Measurements from ENCODE around the gene PRKN. TPM values are rescaled to one million over a fixed set of nuclear protein-coding genes. Genes with fewer than 3 reads are reported as not detected.

The PRKN gene
- total RNA-seq, 1 donor from 2014 or later = 1.3 TPM

DNA sequence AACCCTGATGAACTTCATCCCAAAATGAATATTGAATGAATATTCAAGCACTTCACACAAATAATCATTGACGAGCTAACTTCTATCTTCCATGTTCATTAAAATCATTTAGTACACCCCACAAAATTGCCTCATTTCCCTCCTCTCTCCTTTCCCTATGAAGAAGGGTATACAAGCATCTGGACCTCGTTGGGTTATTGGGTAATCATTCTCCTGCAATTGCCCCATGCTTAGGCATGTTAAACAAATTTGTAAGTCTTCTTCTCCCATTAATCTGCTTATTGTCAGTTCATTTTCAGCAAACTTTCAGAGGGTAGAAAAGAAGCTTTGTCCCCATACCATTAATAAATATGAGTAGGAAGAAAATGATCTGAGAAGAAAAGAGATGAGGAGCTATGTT, 27.6 kb downstream of the PRKN start:
- H3K4me1 Mint-ChIP-seq (ENCODE audit: low read depth, unreplicated experiment) = no peaks in the 10 kb centered on the region

DNA sequence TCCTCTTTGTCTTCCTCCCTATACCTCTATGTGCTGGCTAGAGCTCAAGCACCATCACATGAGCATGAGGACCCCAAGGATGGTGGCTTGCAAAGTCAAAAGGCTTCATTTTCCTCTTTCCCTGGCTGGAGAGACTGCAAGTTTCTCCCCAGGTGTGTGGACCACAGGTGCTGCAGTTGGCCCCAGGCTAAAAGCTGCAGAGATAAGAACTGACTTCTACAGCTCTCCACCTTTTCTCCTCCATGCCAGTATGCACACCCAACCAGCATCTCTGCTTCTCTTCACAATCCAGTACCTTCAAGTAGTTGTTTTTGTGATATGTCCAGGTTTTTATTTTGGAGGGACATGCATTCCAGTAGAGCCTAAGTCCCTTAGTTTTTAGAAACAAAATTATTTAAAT, 29.1 kb downstream of the PRKN start:
- no peak overlapping the region for H3K27ac Mint-ChIP-seq (ENCODE audit: unreplicated experiment)
- Histone ChIP-seq H3K9me3 (ENCODE audit: insufficient read depth, low read depth, low read length) (no peaks in the 10 kb centered on the region), H3K4me1 (ENCODE audit: insufficient read depth, low read length) (no peaks in the 10 kb centered on the region), H3K36me3 (ENCODE audit: insufficient read depth, low read length) (no peaks in the 10 kb centered on the region), H2AFZ (ENCODE audit: low read depth, low read length) (no peak overlapping the region), H3K9ac (ENCODE audit: low read length) (no peak overlapping the region), H3K79me2 (ENCODE audit: insufficient read depth, low read length) (no peaks in the 10 kb centered on the region), H4K20me1 (ENCODE audit: insufficient read depth, low read length) (no peaks in the 10 kb centered on the region), H3K27ac (ENCODE audit: low read depth, low read length) (no peak overlapping the region), H3K4me2 (ENCODE audit: low read length) (no peak overlapping the region), H3K4me3 (ENCODE audit: insufficient read depth, low read depth, low read length) (no peak overlapping the region), H3K27me3 (ENCODE audit: insufficient read depth, low read length) (no peaks in the 10 kb centered on the region)
- no peak for FAIRE-seq
- no peaks in the 10 kb centered on the region for H3K4me1 Mint-ChIP-seq (ENCODE audit: low read depth, unreplicated experiment)
- H3K4me3 Mint-ChIP-seq (ENCODE audit: unreplicated experiment) = no peak overlapping the region
- H3K9me3 Mint-ChIP-seq (ENCODE audit: unreplicated experiment) = no peaks in the 10 kb centered on the region
- no peaks in the 10 kb centered on the region for H3K27me3 Mint-ChIP-seq (ENCODE audit: low read depth, unreplicated experiment)
- TF ChIP-seq, protein P1, sequence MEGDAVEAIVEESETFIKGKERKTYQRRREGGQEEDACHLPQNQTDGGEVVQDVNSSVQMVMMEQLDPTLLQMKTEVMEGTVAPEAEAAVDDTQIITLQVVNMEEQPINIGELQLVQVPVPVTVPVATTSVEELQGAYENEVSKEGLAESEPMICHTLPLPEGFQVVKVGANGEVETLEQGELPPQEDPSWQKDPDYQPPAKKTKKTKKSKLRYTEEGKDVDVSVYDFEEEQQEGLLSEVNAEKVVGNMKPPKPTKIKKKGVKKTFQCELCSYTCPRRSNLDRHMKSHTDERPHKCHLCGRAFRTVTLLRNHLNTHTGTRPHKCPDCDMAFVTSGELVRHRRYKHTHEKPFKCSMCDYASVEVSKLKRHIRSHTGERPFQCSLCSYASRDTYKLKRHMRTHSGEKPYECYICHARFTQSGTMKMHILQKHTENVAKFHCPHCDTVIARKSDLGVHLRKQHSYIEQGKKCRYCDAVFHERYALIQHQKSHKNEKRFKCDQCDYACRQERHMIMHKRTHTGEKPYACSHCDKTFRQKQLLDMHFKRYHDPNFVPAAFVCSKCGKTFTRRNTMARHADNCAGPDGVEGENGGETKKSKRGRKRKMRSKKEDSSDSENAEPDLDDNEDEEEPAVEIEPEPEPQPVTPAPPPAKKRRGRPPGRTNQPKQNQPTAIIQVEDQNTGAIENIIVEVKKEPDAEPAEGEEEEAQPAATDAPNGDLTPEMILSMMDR (IDR thresholded peaks at IDR 0.05; ENCODE audit: insufficient read depth, low read depth, low read length) = no peak
- no peak for TF ChIP-seq EZH2 (IDR thresholded peaks at IDR 0.05; ENCODE audit: insufficient read depth, low read length)
- no peak for DNase-seq (ENCODE audit: low read depth)
- no peaks in the 10 kb centered on the region for H3K36me3 Mint-ChIP-seq (ENCODE audit: low read depth, unreplicated experiment)

More for the DNA sequence above, 27.6 kb downstream of the PRKN start:
- Histone ChIP-seq H3K4me3 (ENCODE audit: insufficient read depth, low read depth, low read length) (no peak overlapping the region), H2AFZ (ENCODE audit: low read depth, low read length) (no peak overlapping the region), H3K27ac (ENCODE audit: low read depth, low read length) (no peak overlapping the region), H3K9me3 (ENCODE audit: insufficient read depth, low read depth, low read length) (no peaks in the 10 kb centered on the region), H3K4me2 (ENCODE audit: low read length) (no peak overlapping the region), H3K79me2 (ENCODE audit: insufficient read depth, low read length) (no peaks in the 10 kb centered on the region), H3K9ac (ENCODE audit: low read length) (no peak overlapping the region), H3K4me1 (ENCODE audit: insufficient read depth, low read length) (no peaks in the 10 kb centered on the region), H4K20me1 (ENCODE audit: insufficient read depth, low read length) (no peaks in the 10 kb centered on the region), H3K36me3 (ENCODE audit: insufficient read depth, low read length) (no peaks in the 10 kb centered on the region), H3K27me3 (ENCODE audit: insufficient read depth, low read length) (no peaks in the 10 kb centered on the region)
- DNase-seq (ENCODE audit: low read depth) = no peak
- Mint-ChIP-seq H3K9me3 (ENCODE audit: unreplicated experiment) (no peaks in the 10 kb centered on the region), H3K27me3 (ENCODE audit: low read depth, unreplicated experiment) (no peaks in the 10 kb centered on the region), H3K36me3 (ENCODE audit: low read depth, unreplicated experiment) (no peaks in the 10 kb centered on the region), H3K4me3 (ENCODE audit: unreplicated experiment) (no peak overlapping the region), H3K27ac (ENCODE audit: unreplicated experiment) (no peak overlapping the region)
- TF ChIP-seq, protein P1 (IDR thresholded peaks at IDR 0.05; ENCODE audit: insufficient read depth, low read depth, low read length) = no peak
- no peak for TF ChIP-seq EZH2 (IDR thresholded peaks at IDR 0.05; ENCODE audit: insufficient read depth, low read length)
- no peak for FAIRE-seq

DNA sequence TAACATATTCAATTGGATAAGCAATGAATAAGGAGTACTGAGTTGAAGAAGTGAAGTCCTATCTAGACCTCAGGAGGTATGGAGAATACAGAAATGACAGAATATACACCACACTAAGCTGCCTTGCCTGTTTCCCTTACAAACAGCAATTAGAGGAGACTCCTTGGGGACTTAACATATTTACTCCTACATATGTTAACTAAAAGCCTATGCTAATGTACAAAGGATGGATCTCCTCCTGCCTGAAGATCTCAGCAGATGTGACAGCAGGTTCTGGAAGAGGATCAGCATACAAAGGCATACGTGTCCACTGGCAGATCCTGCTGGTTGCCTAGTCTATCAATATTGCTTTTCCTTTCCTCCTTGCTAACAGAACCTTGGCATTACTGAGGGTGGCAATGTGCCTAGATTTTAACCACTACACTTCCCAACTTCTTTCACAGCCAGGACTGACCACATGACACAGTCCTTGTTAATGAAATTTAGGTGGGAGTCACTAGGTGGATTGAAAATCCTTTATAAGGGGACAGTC, 29.6 kb downstream of the PRKN start:
- no peaks in the 10 kb centered on the region for H3K36me3 ChIP-seq (ENCODE audit: insufficient read depth, low read length)
- no peaks in the 10 kb centered on the region for H3K4me1 Mint-ChIP-seq (ENCODE audit: low read depth, unreplicated experiment)
- FAIRE-seq (no peak), DNase-seq (ENCODE audit: low read depth) (no peak)
- H2AFZ ChIP-seq (ENCODE audit: low read depth, low read length) = no peak overlapping the region
- no peak overlapping the region for H3K4me3 ChIP-seq (ENCODE audit: insufficient read depth, low read depth, low read length)
- H3K27ac ChIP-seq (ENCODE audit: low read depth, low read length) = no peak overlapping the region
- no peaks in the 10 kb centered on the region for H3K4me1 ChIP-seq (ENCODE audit: insufficient read depth, low read length)
- no peak overlapping the region for H3K9ac ChIP-seq (ENCODE audit: low read length)
- no peaks in the 10 kb centered on the region for H3K9me3 Mint-ChIP-seq (ENCODE audit: unreplicated experiment)
- H3K27me3 Mint-ChIP-seq (ENCODE audit: low read depth, unreplicated experiment) = no peaks in the 10 kb centered on the region
- no peak overlapping the region for H3K4me2 ChIP-seq (ENCODE audit: low read length)
- no peaks in the 10 kb centered on the region for H4K20me1 ChIP-seq (ENCODE audit: insufficient read depth, low read length)
- H3K79me2 ChIP-seq (ENCODE audit: insufficient read depth, low read length) = no peaks in the 10 kb centered on the region
- no peak overlapping the region for H3K27ac Mint-ChIP-seq (ENCODE audit: unreplicated experiment)
- TF ChIP-seq, protein P1 (IDR thresholded peaks at IDR 0.05; ENCODE audit: insufficient read depth, low read depth, low read length) = no peak
- no peak for TF ChIP-seq EZH2 (IDR thresholded peaks at IDR 0.05; ENCODE audit: insufficient read depth, low read length)
- H3K36me3 Mint-ChIP-seq (ENCODE audit: low read depth, unreplicated experiment) = no peaks in the 10 kb centered on the region
- H3K9me3 ChIP-seq (ENCODE audit: insufficient read depth, low read depth, low read length) = no peaks in the 10 kb centered on the region
- no peaks in the 10 kb centered on the region for H3K27me3 ChIP-seq (ENCODE audit: insufficient read depth, low read length)
- H3K4me3 Mint-ChIP-seq (ENCODE audit: unreplicated experiment) = no peak overlapping the region
